SU-DHL-6 (cell line): ENCODE measurements around the gene ATRIP.

Experiments
- H2AFZ ChIP-seq: fragments of 200-600 bp; sonication (generic); 2 replicates; pipeline ENCODE4 v1.6.1; 2014; ENCODE audit warnings: low read depth, mild to moderate bottlenecking, moderate library complexity, mixed read lengths, antibody characterized with exemption, low read length; ENCODE audit not compliant: severe bottlenecking
- H3F3A ChIP-seq: fragments of 200-600 bp; shearing (Covaris generic); 2 replicates; pipeline ENCODE4 v1.6.0; 2016; ENCODE audit warnings: antibody characterized with exemption, mild to moderate bottlenecking; ENCODE audit not compliant: insufficient read depth
- H3K27ac ChIP-seq: fragments of 200-600 bp; sonication (generic); 2 replicates; pipeline ENCODE4 v1.5.1; 2016; ENCODE audit warnings: low read depth, mild to moderate bottlenecking, low read length, moderate library complexity, mixed read lengths
- H3K27me3 ChIP-seq: fragments of 200-600 bp; sonication (generic), shearing (Covaris generic); 2 replicates; pipeline ENCODE4 v1.6.0; 2014; ENCODE audit warnings: mild to moderate bottlenecking, low read length
- H3K36me3 ChIP-seq: fragments of 200-600 bp; sonication (generic); 2 replicates; pipeline ENCODE4 v1.6.1; 2014; ENCODE audit warnings: mild to moderate bottlenecking, low read length, mixed read lengths
- H3K4me2 ChIP-seq: fragments of 300-600, 200-600 bp; shearing (Covaris generic), sonication (generic); 2 replicates; pipeline ENCODE4 v1.6.0; 2014; ENCODE audit warnings: low read length, low read depth, mild to moderate bottlenecking; ENCODE audit not compliant: poor library complexity, severe bottlenecking
- H3K4me3 ChIP-seq: fragments of 200-600 bp; sonication (generic); 2 replicates; pipeline ENCODE4 v1.5.1; 2014; ENCODE audit warnings: antibody characterized with exemption, low read length, mild to moderate bottlenecking, mixed read lengths; ENCODE audit not compliant: insufficient read depth, poor library complexity, severe bottlenecking
- H3K79me2 ChIP-seq: fragments of 200-600 bp; sonication (generic); 2 replicates; pipeline ENCODE4 v1.6.1; 2014; ENCODE audit warnings: mild to moderate bottlenecking, low read length, moderate library complexity; ENCODE audit not compliant: insufficient read depth
- H3K9ac ChIP-seq: fragments of 200-600 bp; sonication (generic); 2 replicates; pipeline ENCODE4 v1.7.0; 2014; ENCODE audit warnings: mild to moderate bottlenecking, low read length
- H3K9me2 ChIP-seq: fragments of 200-600 bp; sonication (generic); replicated peaks from 2 replicates; pipeline ENCODE4 v1.6.1; 2014; ENCODE audit warnings: low read length; ENCODE audit not compliant: insufficient read depth
- H3K9me3 ChIP-seq: fragments of 200-600 bp; sonication (generic); 2 replicates; pipeline ENCODE4 v1.6.1; 2014; ENCODE audit warnings: low read length, mixed read lengths; ENCODE audit not compliant: insufficient read depth
- H4K20me1 ChIP-seq: fragments of 200-600 bp; sonication (generic); 2 replicates; pipeline ENCODE4 v1.6.1; 2014; ENCODE audit warnings: low read depth, mild to moderate bottlenecking, antibody characterized with exemption, low read length, moderate library complexity, mixed read lengths
- EZH2phosphoT487 ChIP-seq: fragments of 200-600 bp; sonication (generic), shearing (Covaris generic); conservative IDR thresholded peaks from 2 replicates; pipeline ENCODE4 v1.6.1; 2018; ENCODE audit warnings: mild to moderate bottlenecking, antibody characterized with exemption, low read length, moderate library complexity, mixed read lengths
- TF ChIP-seq, protein P1 (sequence below): fragments of 200-600 bp; sonication (generic); IDR thresholded peaks from one replicate; pipeline ENCODE4 v1.5.1; 2017; ENCODE audit warnings: antibody characterized with exemption, mild to moderate bottlenecking, low read length, moderate library complexity; ENCODE audit not compliant: insufficient read depth, poor library complexity, severe bottlenecking

ATRIP gene

DNA sequence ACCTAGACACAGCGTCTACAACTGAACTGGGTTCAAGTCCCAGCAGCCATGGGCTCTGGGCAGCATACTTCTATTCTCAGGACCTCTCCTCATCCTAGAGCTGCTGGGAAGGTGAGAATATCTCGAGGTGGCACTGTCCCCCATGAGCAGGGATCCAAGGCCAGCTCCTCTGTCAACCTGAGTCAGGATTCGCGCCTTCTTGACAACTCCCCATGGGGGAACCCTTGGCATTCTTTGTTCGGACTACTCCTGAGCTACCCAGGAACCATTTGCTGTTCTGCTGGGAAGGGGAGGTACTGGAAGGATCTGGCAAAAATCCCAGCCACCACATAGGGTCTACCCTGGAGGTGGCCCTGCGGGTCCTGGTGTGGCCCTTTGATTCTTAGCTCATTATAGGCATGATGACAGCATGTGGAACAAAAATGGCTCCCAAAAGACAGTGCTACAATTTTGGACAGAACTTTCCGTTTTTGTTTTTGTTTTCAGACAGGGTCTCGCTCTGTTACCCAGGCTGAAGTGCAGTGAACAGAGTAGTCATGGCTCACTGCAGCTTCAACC is 38.9 kb upstream of the ATRIP start:
- Histone ChIP-seq H3K9ac (no peak overlapping the region), H3F3A (no peaks in the 10 kb centered on the region), H3K79me2 (no peaks in the 10 kb centered on the region), H3K27ac (no peak overlapping the region), H3K36me3 (no peaks in the 10 kb centered on the region), H3K27me3 (no peaks in the 10 kb centered on the region), H3K9me3 (no peaks in the 10 kb centered on the region), H3K4me3 (no peak overlapping the region), H2AFZ (no peak overlapping the region), H3K4me2 (no peak overlapping the region), H3K9me2 (no peaks in the 10 kb centered on the region), H4K20me1 (no peaks in the 10 kb centered on the region)
- TF ChIP-seq, protein P1, sequence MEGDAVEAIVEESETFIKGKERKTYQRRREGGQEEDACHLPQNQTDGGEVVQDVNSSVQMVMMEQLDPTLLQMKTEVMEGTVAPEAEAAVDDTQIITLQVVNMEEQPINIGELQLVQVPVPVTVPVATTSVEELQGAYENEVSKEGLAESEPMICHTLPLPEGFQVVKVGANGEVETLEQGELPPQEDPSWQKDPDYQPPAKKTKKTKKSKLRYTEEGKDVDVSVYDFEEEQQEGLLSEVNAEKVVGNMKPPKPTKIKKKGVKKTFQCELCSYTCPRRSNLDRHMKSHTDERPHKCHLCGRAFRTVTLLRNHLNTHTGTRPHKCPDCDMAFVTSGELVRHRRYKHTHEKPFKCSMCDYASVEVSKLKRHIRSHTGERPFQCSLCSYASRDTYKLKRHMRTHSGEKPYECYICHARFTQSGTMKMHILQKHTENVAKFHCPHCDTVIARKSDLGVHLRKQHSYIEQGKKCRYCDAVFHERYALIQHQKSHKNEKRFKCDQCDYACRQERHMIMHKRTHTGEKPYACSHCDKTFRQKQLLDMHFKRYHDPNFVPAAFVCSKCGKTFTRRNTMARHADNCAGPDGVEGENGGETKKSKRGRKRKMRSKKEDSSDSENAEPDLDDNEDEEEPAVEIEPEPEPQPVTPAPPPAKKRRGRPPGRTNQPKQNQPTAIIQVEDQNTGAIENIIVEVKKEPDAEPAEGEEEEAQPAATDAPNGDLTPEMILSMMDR, result no peak
- TF ChIP-seq EZH2phosphoT487, result no peak

DNA sequence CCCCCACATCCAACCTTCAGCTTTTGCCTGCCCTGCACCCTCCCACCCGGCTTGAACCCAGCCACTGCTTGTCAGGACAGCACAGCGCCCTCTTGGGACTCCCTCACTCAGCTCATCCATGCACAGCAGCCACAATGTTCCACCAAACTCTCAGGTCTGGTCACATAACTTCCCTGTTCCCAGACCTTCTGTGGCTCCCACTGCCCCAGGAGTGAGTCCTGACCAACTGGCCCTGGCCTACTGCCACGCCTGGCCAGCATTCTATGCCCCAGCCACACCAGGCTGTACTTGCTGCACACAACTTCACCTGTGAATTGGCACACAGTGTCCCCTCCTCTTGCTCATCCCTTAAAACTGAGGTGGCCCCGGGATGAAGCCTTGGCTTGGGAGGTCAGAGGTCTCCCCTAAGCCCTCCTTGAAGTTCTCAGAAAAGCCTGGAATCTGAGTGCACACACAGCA is 37.7 kb upstream of the ATRIP start:
- no peak overlapping the region for H3K27ac ChIP-seq
- TF ChIP-seq, protein P1, result no peak
- TF ChIP-seq EZH2phosphoT487, result no peak
- no peaks in the 10 kb centered on the region for H3K27me3 ChIP-seq
- H3K4me2 ChIP-seq, result no peak overlapping the region
- H4K20me1 ChIP-seq, result no peaks in the 10 kb centered on the region
- H3K9ac ChIP-seq, result no peak overlapping the region
- no peaks in the 10 kb centered on the region for H3F3A ChIP-seq
- no peaks in the 10 kb centered on the region for H3K9me2 ChIP-seq
- no peaks in the 10 kb centered on the region for H3K9me3 ChIP-seq
- no peaks in the 10 kb centered on the region for H3K36me3 ChIP-seq
- no peaks in the 10 kb centered on the region for H3K79me2 ChIP-seq
- H3K4me3 ChIP-seq, result no peak overlapping the region
- no peak overlapping the region for H2AFZ ChIP-seq

DNA sequence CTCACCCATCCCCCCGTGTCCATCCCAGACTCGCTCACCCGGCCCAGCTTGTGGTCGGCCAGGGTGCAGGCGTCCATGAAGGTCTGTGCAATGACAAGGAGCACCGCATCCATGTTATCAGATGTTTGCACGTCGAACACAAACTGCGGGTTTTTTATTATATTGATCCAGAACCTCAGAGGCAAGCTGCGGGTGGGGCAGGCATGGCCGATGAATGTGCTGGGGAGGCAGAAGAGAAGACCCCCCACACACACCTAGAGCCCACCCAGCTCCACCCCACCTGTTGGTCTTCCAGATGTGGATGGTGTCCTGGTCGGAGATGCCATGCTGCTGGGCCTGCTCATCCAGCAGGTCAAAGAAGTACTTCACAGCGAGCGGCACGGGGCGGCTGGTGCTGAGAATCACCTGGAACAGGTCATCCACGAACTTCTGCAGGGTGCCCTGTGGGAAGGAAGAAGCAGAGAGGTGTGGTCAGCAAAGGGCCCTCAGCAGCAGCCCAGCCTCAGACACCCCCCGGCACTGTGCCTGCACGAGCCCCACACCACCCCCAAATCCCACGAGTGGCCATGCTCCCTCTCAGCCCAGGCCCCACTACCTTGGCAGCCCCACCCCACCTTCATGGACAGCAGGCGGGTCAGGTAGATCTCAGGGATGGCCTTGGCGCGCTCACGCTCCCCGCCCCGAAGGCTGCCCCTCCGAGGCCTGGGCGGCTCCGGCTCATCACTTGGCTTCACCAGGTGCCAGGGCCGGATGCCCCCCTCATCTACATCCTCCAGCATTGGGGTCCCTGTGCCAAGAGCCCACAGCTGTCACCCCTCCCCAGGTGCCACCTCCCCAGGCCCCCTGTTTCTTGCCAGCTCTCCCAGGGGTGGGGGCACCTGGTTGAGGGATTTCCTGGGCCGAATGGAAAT is 37.0 kb upstream of the ATRIP start:
- Histone ChIP-seq H3K9me2 (no peaks in the 10 kb centered on the region), H3K4me3 (no peak overlapping the region), H3K79me2 (no peaks in the 10 kb centered on the region), H2AFZ (no peak overlapping the region), H3K9ac (no peak overlapping the region), H3K27ac (no peak overlapping the region), H3K27me3 (no peaks in the 10 kb centered on the region), H3K4me2 (no peak overlapping the region), H3K9me3 (no peaks in the 10 kb centered on the region), H3K36me3 (no peaks in the 10 kb centered on the region), H4K20me1 (no peaks in the 10 kb centered on the region), H3F3A (no peaks in the 10 kb centered on the region)
- TF ChIP-seq EZH2phosphoT487, result no peak
- TF ChIP-seq, protein P1, result no peak
